DMS114 treated with DMSO at 0.1 percent for 48 hours (cell line): Measurements from ENCODE around the gene MTCH2.
A peak's percentile ranks its signal among the peaks of the same experiment; 100 is the strongest.
"Not testable (repeated sequence)": the region's sequence is repeated elsewhere in the genome, so short reads cannot be mapped to it uniquely, and the experiment has no call there.

Source experiments
- DNase-seq: peaks from one replicate; lab custom pipeline; 2025; ENCODE audit not compliant: unreplicated experiment; lab: John Stamatoyannopoulos, UW

Gene MTCH2

GRCh38 chr11:47640506-47640905 lies 1.9 kb downstream of the MTCH2 start:
- not testable (repeated sequence) for DNase-seq

GRCh38 chr11:47636331-47636730 lies 6.0 kb downstream of the MTCH2 start:
- DNase-seq, result not testable (repeated sequence)

GRCh38 chr11:47631473-47631872 lies 10.9 kb downstream of the MTCH2 start:
- DNase-seq, result no peak

GRCh38 chr11:47628026-47628425 lies 14.3 kb downstream of the MTCH2 start:
- no peak for DNase-seq

GRCh38 chr11:47626234-47626633 lies 16.1 kb downstream of the MTCH2 start:
- no peak for DNase-seq

- DNase-seq, result no peak
Observed at GRCh38 chr11:47620836-47621378, 21.5 kb downstream of the MTCH2 start.

DNA sequence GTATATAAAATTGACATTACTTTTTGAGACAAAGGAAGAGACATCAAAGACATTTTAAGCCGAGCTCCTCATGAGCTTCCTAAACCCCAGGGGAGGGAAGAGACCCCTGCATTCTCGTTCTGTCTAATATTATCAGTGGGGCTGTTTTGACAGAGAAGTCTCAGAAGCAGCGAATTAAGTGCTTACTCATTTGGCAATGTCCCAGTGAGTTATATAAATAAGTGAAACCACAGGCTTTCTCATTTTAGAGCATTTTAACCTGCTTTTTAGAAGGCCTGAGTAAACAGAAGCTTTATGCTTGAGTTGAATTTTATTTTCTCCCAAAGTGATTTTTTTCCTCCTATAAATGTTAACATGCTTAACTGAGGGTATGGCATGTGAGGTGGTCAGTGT lies 24.9 kb downstream of the MTCH2 start:
- no peak for DNase-seq

DNA sequence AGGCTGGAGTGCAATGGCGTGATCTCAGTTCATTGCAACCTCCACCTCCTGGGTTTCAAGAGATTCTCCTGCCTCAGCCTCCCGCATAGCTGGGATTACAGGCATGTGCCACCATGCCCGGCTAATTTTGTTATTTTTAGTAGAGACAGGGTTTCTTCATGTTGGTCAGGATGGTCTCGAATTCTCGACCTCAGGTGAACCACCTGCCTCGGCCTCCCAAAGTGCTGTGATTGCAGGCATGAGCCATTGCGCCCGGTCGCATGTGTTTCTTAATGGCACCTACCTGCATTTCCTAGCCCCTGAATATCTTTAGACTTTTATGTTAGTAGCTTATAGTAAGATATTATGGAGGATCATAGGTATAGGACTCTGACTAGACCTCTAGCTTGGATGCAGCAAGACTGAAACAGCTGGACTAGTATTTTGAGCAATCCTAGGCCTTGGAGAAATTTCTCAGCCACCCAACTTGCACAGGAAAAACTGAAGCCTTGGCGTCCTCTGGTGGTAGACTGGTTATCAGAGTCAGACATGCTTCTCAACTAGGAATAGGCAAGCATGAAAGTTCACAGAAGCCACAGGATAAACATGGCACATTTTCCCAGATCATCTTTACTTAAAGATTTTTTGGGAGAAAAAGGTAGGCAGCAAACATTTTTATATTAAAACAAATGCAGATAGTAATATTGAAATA lies 25.5 kb downstream of the MTCH2 start:
- DNase-seq, result peak; percentile 11

GRCh38 chr11:47615249-47615648 lies 27.1 kb downstream of the MTCH2 start:
- no peak for DNase-seq

DNA sequence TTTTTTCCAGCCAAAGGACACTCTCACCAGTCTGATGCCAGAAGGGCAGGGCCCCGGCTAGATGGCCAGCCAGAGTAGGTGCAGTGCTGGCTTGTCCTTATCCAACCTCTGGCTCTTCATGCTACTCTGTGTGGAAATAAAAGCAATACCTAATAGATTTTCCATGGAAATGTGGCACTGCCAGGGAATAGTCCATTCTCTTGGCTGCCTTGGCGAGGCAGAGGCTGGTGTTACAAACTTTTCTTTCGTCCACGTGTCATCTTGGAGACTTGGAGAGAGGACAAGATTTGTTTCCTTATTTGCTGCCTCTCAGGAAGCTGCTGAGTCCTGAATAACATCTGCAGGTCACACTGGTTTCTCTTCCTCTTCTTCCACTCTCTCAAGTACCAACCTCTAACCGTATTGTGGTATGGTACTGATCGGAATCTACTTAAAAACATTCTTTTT lies 31.0 kb downstream of the MTCH2 start:
- DNase-seq, result no peak

GRCh38 chr11:47609675-47610074 lies 32.7 kb downstream of the MTCH2 start:
- DNase-seq, result no peak

DNA sequence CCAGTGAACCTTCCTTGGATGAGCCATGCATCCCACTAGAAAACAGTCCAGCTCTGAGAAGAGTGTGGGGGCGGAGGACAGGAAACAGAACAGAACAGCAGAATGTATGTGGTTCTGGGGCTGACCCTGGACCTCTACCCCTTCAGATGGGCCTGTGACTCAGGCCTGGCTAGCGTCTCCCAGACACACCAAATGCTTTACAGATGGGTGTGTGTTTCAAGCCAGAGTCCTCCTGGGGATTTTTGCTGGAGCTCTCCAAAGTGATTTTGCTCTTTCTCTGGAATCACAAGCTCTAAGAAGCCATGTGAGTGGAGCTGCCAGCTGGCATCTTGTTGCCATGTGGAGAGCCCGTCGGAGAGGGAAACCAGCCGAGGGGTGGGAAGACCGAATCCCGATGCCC lies 35.0 kb downstream of the MTCH2 start:
- DNase-seq, result no peak

GRCh38 chr11:47606731-47607130 lies 35.6 kb downstream of the MTCH2 start:
- DNase-seq, result no peak

- DNase-seq, result no peak
Observed at GRCh38 chr11:47605921-47606320, 36.4 kb downstream of the MTCH2 start.

GRCh38 chr11:47603295-47603694 lies 39.1 kb downstream of the MTCH2 start:
- DNase-seq, result no peak

DNA sequence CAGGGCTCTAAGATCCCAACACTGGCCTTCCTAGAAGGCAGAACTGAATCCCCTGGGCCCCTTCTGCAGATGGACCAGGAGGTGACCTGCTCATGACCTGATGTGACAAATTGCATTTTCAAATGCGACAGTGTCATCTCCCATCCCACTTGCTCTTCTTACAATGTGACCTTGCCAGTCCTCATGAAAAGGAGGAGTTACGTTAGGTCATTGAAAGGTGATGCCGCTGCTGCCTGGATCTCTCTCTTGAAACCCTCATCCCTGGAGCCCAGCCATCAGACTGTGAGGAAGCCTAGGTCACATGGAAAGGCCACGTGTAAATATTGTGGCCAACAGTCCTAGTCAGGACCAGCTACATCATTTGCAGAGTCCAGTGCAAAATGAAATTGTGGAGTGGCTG lies 42.5 kb downstream of the MTCH2 start:
- no peak for DNase-seq

DNA sequence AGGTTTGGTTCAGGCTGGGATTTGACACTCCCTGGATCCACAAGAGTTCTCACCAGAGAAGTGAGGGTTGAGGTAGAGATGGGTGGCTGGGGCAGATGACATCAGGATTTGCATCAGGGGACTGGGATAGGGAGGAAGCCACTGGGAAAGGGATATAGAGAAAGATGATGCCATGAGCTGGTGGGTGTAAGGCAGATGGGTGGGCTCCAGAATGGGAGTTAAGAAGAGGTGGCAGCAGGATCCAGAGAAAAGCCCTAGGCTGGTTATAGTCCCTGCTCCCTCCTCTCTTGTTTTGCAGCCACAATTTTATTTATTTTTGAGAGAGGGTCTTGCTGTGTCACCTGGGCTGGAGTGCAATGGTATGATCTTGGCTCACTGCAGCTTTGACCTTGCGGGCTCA lies 46.4 kb downstream of the MTCH2 start:
- DNase-seq, result no peak

DNA sequence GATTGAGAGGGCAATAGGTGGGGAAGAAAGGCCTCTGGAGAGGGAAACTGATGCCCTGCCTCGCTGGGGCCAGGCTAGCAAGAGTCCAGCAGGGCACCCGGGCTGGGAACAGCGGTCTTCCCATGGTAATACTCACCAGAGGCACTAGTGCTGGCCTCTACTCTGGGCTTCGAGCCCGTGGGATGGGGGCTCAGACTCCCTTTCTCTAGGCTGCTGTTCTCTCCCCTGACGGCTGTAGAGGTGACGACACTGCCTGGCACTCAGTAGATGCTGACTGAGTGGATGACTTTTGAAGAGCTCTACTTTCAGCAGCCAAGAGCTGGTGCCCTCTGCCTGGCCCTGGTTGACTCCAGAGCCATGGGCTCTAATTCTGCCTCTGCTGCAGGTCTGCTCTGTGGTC lies 47.3 kb downstream of the MTCH2 start:
- DNase-seq, result no peak

DNA sequence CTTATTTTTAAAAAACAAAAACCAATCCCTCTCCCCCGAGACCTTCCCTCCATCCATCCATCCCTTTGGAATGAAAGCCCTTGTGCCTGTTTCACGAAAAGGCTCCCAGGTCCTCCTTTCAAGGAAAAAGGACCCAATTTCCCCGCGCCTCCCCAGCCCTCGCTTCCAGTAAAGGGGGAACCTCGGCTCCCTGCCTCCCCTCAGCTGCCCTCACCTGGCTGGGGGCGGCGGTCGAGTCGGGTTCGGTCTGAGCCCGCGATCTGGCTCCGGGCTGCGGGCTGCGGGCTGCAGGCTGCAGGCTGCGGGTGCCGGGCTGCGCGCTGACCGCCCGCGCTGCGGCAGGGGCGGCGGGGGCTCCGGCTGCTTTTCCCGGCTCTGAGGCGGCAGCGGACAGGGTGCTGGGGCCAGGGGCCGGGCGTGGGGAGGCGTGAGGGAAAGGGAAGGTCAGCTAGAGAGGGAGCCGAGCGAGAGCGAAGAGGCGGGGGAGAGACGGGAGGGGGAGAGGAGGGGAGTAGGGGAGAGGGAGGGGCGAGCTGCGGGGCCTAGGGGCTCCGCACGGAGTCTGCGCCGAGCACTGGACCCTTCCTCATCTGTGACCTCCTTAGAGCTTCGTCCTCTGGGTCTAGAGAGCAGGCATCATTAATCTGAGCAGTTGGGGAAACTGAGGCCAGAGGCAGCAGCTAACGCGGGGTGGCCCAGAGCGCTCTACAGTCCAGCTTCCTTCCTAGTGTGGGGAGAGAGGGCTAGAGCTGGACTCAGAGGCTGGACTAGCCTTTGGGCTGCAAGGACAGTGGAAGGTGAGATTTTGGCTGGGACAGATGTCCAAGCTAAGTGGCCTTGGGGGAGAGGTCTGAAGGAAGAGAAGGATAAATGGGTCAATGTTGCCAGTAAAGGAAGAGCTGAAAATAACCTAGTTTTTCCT lies 48.2 kb downstream of the MTCH2 start, which contains the start of gene C1QTNF4:
Gene C1QTNF4 (minus strand): TSS at position 478 of the 922 bp plus-strand sequence. CDS start 3,601 bp downstream, outside the sequence.
- no peak for DNase-seq

DNA sequence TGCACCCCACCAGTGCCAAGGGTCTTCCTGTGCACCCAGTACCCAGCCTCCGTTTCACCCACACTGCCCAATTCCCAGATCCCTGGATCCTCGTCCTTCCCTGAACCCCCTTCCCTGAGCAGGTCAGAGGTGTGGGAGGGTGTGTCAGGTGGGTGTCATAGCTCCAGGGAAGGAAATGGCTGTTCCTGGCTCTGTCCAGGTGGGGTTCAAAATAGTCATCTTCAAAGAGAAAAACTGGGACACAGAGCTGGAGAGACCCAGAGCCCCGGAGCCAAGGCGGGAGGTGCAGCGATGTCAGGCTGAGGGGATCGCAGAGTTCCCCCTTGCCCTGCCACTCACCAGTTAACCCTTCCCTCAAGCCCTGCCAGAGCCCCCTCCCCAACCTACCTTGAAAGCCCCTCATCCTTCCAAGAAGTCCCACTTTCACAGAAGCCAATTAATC lies 48.8 kb downstream of the MTCH2 start:
- no peak for DNase-seq

- no peak for DNase-seq
Observed at GRCh38 chr11:47592970-47593369, 49.4 kb downstream of the MTCH2 start.

DNA sequence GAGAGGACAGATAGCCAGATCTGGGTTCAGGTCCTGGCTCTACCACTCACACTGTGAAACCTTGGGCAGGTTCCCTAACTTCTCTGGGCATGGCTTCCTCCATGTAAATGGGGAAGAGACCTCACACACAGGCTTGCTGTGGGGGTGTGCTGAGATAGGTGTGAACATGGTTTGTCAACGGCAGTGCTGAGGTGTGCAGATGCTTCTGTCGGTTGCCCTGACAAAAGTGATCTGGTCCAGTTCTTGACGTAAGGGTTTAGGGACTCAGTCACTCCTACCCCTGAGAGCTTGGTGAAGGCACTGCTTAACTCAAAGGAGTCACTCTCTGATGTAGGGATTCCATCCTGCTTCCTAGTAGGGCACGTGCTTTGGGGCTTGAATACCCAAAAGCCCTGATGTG lies 50.1 kb downstream of the MTCH2 start:
- DNase-seq, result no peak
